ENCODE measurements around the gene ERVW-1. TPM values are rescaled to one million over a fixed set of nuclear protein-coding genes. Genes with fewer than 3 reads are reported as not detected.

ERVW-1 gene
- total RNA-seq, 2 experiments from 2014 or later = not detected

- ChIA-PET CTCF (ENCODE audit: unreplicated experiment) (no interaction called here), POLR2A (no interaction called here)
- H4K20me1 ChIP-seq (ENCODE audit: insufficient read depth, low read length) = no peaks in the 10 kb centered on the region
- no peaks in the 10 kb centered on the region for H3K9me2 ChIP-seq (ENCODE audit: insufficient read depth, low read length)
- TF ChIP-seq, protein P1, sequence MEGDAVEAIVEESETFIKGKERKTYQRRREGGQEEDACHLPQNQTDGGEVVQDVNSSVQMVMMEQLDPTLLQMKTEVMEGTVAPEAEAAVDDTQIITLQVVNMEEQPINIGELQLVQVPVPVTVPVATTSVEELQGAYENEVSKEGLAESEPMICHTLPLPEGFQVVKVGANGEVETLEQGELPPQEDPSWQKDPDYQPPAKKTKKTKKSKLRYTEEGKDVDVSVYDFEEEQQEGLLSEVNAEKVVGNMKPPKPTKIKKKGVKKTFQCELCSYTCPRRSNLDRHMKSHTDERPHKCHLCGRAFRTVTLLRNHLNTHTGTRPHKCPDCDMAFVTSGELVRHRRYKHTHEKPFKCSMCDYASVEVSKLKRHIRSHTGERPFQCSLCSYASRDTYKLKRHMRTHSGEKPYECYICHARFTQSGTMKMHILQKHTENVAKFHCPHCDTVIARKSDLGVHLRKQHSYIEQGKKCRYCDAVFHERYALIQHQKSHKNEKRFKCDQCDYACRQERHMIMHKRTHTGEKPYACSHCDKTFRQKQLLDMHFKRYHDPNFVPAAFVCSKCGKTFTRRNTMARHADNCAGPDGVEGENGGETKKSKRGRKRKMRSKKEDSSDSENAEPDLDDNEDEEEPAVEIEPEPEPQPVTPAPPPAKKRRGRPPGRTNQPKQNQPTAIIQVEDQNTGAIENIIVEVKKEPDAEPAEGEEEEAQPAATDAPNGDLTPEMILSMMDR (conservative IDR thresholded peaks at IDR 0.05; ENCODE audit: low read length) = no peak
- no peak for TF ChIP-seq EZH2phosphoT487 (IDR thresholded peaks at IDR 0.05; ENCODE audit: borderline replicate concordance, low read depth, low read length)
- H3K27ac ChIP-seq (ENCODE audit: low read depth, low read length, poor library complexity, severe bottlenecking) = no peak overlapping the region
- no peaks in the 10 kb centered on the region for H3K9me3 ChIP-seq (ENCODE audit: low read length)
- H2AFZ ChIP-seq (ENCODE audit: low read length) = no peak overlapping the region
- intact Hi-C loops (cut with micrococcal nuclease; ENCODE audit: unreplicated experiment) = no loop called here
- H3K79me2 ChIP-seq (ENCODE audit: insufficient read depth, low read depth, low read length) = no peaks in the 10 kb centered on the region
- no peaks in the 10 kb centered on the region for H3K36me3 ChIP-seq (ENCODE audit: insufficient read depth, low read length)
- no peaks in the 10 kb centered on the region for H3K4me1 ChIP-seq (ENCODE audit: insufficient read depth, low read length, poor library complexity, severe bottlenecking)
- no peak overlapping the region for H3K4me3 ChIP-seq (ENCODE audit: low read depth, low read length, poor library complexity, severe bottlenecking)
- no peak for DNase-seq (ENCODE audit: low spot score)
- BruUV-seq (replicated peaks) = no TSS peak
- H3K4me2 ChIP-seq (ENCODE audit: low read length) = no peak overlapping the region
These were observed 40.9 kb downstream of the ERVW-1 start for GRCh38 chr7:92436612-92437445.

GRCh38 chr7:92435542-92435941 is 42.2 kb downstream of the ERVW-1 start:
- H3K9me2 ChIP-seq (ENCODE audit: insufficient read depth, low read length) = no peaks in the 10 kb centered on the region
- CTCF ChIA-PET (ENCODE audit: unreplicated experiment) = interaction anchor here (0.6 kb wide), 1 partner anchor 11 kb away, joined by 4 read pairs; no protein-coding TSS in a partner anchor
- H4K20me1 ChIP-seq (ENCODE audit: insufficient read depth, low read length) = no peaks in the 10 kb centered on the region
- H3K4me3 ChIP-seq (ENCODE audit: low read depth, low read length, poor library complexity, severe bottlenecking) = no peak overlapping the region
- H3K9me3 ChIP-seq (ENCODE audit: low read length) = no peaks in the 10 kb centered on the region
- no peaks in the 10 kb centered on the region for H3K4me1 ChIP-seq (ENCODE audit: insufficient read depth, low read length, poor library complexity, severe bottlenecking)
- H2AFZ ChIP-seq (ENCODE audit: low read length) = no peak overlapping the region
- H3K36me3 ChIP-seq (ENCODE audit: insufficient read depth, low read length) = no peaks in the 10 kb centered on the region
- POLR2A ChIA-PET = no interaction called here
- TF ChIP-seq, protein P1 (conservative IDR thresholded peaks at IDR 0.05; ENCODE audit: low read length) = no peak
- no peak for TF ChIP-seq EZH2phosphoT487 (IDR thresholded peaks at IDR 0.05; ENCODE audit: borderline replicate concordance, low read depth, low read length)
- no peaks in the 10 kb centered on the region for H3K79me2 ChIP-seq (ENCODE audit: insufficient read depth, low read depth, low read length)
- intact Hi-C loops (cut with micrococcal nuclease; ENCODE audit: unreplicated experiment) = no loop called here
- no peak for DNase-seq (ENCODE audit: low spot score)
- no peak overlapping the region for H3K4me2 ChIP-seq (ENCODE audit: low read length)
- no peak overlapping the region for H3K27ac ChIP-seq (ENCODE audit: low read depth, low read length, poor library complexity, severe bottlenecking)
- no TSS peak for BruUV-seq (replicated peaks)

DNA sequence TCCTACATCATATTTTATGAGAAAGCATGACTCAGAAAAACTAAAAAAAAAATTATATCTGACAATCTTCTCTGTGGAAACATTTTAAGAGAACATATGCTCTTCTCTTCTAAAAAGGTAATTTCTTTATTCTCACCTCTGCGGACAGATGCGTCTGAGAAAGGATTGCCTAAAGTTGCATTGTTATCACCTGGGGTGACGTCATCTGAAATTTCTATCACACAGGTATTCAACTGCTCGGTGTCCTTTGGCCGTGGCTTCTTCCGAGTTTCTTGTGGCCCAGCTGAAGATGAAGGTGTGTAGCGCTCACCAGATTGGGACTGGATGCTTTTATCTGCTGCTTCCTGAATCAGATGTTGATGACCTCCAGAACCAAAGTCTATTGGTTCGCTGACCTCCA is 44.7 kb downstream of the ERVW-1 start:
- CTCF ChIA-PET (ENCODE audit: unreplicated experiment) = no interaction called here
- no peak for DNase-seq (ENCODE audit: low spot score)
- no peak overlapping the region for H3K27ac ChIP-seq (ENCODE audit: low read depth, low read length, poor library complexity, severe bottlenecking)
- no peaks in the 10 kb centered on the region for H3K79me2 ChIP-seq (ENCODE audit: insufficient read depth, low read depth, low read length)
- intact Hi-C loops (cut with micrococcal nuclease; ENCODE audit: unreplicated experiment) = no loop called here
- H3K4me2 ChIP-seq (ENCODE audit: low read length) = no peak overlapping the region
- no peaks in the 10 kb centered on the region for H4K20me1 ChIP-seq (ENCODE audit: insufficient read depth, low read length)
- TF ChIP-seq, protein P1 (conservative IDR thresholded peaks at IDR 0.05; ENCODE audit: low read length) = no peak
- TF ChIP-seq EZH2phosphoT487 (IDR thresholded peaks at IDR 0.05; ENCODE audit: borderline replicate concordance, low read depth, low read length) = no peak
- H3K9me3 ChIP-seq (ENCODE audit: low read length) = no peaks in the 10 kb centered on the region
- no TSS peak for BruUV-seq (replicated peaks)
- POLR2A ChIA-PET = interaction anchor here (0.7 kb wide), 1 partner anchor 302 kb away, joined by 3 read pairs; no protein-coding TSS in a partner anchor
- no peak overlapping the region for H2AFZ ChIP-seq (ENCODE audit: low read length)
- no peaks in the 10 kb centered on the region for H3K36me3 ChIP-seq (ENCODE audit: insufficient read depth, low read length)
- H3K4me3 ChIP-seq (ENCODE audit: low read depth, low read length, poor library complexity, severe bottlenecking) = no peak overlapping the region
- no peaks in the 10 kb centered on the region for H3K4me1 ChIP-seq (ENCODE audit: insufficient read depth, low read length, poor library complexity, severe bottlenecking)
- H3K9me2 ChIP-seq (ENCODE audit: insufficient read depth, low read length) = no peaks in the 10 kb centered on the region
